Stimulated activated CD4-positive, alpha-beta T cell treated with anti-CD3 and anti-CD28 coated beads, Interleukin-4, amount 100 ng/mL, for 1 hour (primary cell): ENCODE data around the gene TMEM187.

ENCODE experiments used
- DNase-seq: peaks from one replicate; pipeline ENCODE4 v3.0.0-alpha.2; 2020

Gene TMEM187

DNA sequence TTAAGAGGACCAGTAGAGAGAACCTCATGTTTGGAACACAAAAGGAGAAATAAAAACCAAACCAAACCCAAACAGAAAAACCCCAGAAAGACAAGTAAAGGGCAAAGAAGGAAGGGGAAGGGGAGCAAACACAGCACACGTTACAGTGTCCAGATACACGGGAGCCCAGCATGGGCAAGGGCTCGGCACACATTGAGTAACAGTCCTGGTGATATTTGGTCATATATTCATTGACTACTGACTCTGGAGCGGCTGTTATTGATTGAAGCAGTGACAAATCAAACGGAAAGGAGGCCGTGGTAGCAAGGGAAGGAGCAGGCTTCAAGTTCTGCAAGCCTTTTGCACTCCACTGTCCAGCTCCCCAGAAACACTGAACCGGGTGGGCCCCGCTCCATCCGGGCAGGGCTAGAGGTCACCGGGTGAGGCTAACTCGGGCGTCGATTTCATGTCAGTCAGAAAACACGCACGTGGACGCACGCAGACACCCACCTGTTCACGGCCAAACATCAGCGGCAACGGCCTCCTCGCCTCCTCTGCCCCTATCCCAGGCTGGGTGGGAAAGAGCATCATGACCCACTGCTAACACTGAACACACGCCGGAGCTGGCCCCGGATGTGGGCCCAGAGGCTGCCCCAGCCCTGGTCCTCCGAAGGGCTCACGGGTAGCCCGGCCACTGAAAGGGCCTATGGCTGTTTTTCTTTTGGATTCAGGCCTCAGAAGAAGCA lies 50.9 kb downstream of the TMEM187 start:
- DNase-seq: no peak

DNA sequence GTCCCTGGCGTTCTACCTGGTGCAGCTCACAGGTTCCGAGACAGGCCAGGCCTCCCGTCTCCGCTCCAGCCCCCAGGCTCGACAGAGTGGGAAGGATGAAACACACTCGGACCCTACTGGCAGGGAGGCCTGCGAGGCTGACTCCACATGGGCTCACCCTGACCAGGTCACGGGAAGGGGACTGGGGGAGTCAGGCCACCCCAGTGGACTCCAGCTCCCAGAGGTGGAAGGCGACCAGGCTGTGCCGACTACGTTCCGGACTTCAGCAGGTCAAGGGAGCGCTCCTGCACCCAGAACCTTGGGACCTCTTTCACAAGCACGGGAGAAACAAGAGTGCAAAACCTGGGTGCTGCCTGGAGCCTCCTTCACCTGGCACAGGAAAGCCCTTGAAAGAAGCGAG lies 51.7 kb downstream of the TMEM187 start:
- DNase-seq: no peak

DNA sequence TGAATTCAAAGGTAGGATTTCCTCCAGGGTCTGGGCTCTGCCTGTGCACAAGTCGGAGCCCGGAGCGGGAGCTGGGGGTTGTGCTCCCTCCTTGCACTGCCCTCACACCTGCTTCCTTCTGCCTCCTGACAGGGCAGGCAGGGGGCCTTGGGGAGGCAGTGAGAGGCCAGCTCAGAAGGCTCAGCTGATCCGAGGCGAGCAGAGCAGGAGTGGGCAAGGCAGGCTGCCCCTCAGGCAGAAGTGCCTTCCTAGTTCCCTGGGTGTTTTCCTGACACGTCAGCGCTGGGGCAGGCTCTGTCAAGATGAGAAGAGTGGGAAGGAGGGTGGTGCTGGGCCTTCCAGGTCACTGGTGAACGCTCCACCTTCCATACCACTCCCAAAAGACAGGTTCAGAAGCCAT lies 52.7 kb downstream of the TMEM187 start:
- DNase-seq: no peak

DNA sequence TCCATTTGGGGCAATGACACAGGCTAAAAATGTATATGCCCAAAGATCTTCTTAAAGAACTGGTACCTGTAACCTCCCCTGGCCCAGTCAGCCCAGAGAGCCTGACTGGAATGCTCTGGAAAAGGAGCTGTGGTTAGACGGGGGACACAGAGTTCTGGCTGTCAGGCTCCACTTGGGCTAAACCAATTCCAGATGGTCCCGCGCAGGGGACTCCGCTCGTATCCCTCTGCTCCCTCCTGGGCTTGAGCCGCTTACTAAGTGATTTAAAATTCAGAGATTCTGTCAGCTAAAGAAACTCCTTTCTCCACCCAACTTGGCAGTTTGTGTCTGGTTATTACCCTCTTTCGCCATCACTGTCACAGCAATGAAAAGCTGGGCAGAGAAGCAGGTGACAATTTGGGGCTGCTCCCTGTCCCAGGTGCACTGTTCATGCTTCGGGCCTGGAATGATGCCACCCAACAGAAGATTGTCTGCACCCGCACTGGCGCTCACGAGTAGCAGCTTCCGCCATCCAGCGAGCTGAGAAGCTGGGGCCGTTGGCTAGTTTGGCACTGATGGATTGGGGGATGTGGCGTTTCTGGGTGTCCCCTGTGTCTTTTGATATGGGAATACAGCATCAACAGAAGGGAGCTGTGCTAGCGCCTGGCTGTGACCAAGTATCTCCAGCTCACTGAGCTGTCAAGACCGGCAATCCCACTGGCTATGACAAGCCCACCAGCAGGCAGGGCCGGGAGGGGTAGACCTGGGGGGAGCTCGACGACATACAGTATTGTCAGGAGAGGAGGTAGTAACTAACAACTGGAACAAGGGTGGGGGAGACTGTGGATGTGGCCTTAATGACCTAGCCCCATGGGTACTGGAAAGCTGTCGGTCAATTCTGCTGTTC lies 53.8 kb downstream of the TMEM187 start:
- DNase-seq: no peak

DNA sequence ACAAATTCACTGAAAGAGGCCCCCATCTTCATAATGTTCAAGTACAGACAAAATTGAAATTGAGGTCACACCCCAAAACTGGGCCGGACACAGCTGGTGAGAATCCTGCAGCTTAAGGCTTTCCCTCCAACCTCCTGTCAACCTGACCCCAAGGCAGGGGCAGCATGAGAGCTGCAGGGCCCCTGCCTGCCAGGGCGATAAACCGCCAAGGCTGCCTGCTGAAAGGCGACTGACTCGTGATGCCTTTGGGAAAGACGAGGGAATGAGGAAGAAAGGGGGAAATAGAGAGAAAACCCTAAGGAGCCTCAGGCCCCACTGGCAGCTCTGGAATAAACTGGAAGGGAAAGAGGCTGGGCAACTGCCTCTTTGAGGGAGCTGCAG lies 54.5 kb downstream of the TMEM187 start:
- DNase-seq: no peak

DNA sequence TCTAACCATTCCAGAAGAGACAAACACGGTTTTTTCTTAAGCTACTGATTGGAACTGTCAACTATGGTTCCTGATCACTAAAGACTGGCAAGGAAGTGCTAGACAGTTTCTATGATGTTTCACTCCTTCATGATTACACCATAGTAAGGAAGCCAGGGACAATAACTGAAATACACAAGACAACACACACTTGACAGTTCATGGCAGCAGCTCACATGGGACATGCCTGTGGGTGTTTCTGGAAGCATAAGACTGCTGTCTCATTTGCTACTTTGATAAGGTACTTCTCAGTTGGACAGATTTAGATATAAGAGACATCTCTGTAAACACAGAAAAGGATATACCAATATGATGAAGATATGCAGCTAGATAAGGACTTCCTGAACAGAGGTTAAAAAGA lies 55.4 kb downstream of the TMEM187 start:
- no peak for DNase-seq

DNA sequence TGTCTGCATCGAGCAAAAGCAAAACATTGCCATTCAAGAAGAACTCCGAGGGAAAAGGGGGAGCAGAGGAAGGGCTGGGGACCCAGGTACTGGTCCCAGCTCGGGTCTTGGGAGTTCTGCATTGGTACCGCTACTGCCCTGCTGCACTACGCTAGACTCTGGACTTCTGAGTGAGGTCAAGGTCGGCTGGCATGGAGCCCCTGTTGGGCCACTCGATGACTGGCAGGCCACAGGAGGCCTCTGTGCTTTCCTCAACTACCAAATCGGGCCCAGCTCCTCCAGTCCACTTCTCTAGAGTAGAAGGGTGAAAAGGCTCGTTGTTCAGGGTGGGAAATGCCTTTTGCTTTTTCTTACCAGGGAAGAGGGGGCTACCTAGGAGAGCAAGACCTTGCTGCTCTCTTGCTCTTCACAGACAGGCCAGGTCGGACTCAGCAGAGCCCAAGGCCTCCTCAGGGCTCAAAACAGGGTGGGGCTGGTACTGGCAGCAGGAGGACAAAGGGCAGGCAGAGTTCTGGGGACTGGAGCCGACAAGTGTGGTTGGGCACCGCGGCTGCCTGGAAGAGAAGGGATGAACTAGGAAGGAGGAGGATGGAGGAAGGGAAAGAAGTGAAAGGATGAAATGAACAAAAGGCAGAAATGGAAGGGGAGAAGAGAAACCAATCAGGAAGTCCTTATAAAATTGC lies 56.1 kb downstream of the TMEM187 start:
- DNase-seq: no peak

DNA sequence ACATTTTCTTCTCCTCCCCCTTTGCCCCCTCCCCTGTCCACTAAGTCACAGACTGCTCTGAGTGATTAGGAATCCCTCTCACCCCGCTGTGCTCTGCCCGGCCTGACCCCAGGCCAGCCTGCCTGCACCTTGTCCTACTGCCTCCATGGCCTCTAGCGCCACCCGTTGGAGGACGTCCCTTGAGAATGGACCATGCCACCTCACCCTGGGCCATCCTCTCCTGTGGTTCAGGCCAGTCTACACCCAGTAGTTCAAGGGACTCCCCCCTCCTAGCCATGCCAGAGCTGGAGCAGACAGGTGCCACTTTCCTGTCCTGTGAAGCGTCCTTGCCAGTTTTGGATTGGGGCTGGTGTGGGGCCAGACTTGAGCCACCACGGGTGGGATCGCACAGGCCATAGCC lies 56.9 kb downstream of the TMEM187 start:
- no peak for DNase-seq

DNA sequence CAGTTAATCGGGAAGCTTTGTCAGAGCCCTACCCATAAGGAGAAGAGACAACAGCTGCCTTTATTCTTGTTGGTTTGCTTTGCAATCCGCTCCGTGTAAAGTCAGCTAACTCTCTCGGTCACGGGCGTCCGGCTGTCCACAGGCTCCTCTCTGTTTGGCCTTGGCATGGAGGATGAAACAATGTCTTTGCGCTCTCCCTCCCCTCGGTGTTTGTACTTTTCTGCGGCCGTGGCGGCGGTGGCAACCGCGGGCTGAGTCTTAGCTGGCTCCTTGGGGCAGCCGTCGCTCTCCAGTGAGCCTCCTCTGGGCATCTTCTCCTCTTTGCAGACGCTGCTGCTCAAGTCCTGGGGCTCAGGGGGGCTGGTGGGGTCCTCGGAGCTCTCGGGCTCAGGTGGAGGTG lies 57.7 kb downstream of the TMEM187 start:
- no peak for DNase-seq

DNA sequence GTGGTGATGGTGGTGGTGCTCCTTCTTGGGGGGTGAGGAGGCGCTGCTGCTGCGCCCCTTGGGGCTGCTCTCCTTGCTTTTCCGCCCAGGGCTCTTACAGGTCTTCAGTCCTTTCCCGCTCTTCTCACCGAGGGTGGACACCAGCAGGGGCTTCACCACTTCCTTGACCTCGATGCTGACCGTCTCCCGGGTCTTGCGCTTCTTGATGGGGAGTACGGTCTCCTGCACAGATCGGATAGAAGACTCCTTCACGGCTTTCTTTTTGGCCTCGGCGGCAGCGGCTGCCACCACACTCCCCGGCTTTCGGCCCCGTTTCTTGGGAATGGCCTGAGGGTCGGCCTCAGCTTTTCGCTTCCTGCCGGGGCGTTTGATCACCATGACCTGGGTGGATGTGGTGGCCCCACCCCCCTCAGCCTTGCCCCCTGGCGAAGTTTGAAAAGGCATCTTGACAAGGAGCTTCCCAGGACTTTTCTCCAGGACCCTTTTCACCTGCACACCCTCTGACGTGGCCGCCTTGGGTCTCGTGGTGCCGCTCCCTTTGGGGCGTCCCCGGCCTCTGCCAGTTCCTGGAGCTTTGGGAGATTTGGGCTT lies 58.3 kb downstream of the TMEM187 start:
- no peak for DNase-seq

DNA sequence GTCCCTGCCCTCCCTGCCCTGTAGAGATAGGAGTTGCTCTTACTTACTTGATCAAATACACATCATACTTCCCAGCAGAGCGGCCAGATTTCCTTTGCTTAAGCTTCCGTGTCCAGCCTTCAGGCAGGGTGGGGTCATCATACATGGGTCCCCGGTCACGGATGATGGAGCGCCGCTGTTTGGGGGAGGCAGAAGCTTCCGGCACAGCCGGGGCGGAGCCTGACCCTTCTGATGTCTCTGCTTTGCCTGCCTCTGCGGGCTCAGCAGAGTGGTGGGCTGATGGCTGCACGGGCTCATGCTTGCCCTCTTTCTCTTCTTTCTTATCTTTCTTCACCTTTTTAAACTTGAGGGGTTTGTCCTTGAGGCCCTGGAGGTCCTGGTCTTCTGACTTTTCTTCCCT lies 59.6 kb downstream of the TMEM187 start:
- DNase-seq: no peak

DNA sequence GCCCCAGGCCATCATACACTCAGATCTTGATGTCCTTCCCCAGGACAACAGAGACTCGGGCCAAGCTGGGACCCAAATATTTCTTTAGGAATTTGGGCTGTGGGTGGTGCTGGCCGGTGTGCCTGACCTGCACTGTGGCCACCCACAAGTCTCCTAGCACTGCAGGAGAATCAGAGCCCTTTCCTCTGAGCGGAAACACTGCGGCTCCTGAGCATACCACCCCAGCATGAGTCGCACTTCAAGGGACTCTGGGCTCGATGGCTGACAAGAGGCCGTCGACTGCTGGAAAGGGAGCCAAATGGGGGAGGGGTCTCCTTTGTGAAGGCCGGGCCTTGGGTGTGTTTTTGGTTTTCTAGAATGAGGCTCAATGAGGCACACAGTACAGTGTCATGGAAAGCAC lies 60.1 kb downstream of the TMEM187 start:
- DNase-seq: no peak
